Hepatocyte (in vitro differentiated cells): ENCODE data around the gene PRKCZ. TPM values are rescaled to one million over a fixed set of nuclear protein-coding genes. Genes with fewer than 3 reads are reported as not detected.

Experiments
- DNase-seq: peaks from one replicate; pipeline ENCODE4 v3.0.0-alpha.2; 2016; ENCODE audit warnings: low spot score
- H2AFZ ChIP-seq: fragments of 200-600 bp; sonication (generic); 2 replicates; pipeline ENCODE4 v1.6.0; 2016; ENCODE audit warnings: antibody characterized with exemption, mild to moderate bottlenecking
- H3K27ac ChIP-seq: fragments of 200-600 bp; sonication (generic); 2 replicates; pipeline ENCODE4 v1.5.1; 2016; ENCODE audit warnings: mild to moderate bottlenecking
- H3K27me3 ChIP-seq: fragments of 200-600 bp; sonication (generic); 2 replicates; pipeline ENCODE4 v1.6.1; 2016
- H3K36me3 ChIP-seq: fragments of 200-600 bp; sonication (generic); replicated peaks from 2 replicates; pipeline ENCODE4 v1.5.1; 2016; ENCODE audit warnings: low read depth; ENCODE audit not compliant: insufficient read depth
- H3K4me1 ChIP-seq: fragments of 200-600 bp; sonication (generic); 2 replicates; pipeline ENCODE4 v1.5.1; 2016; ENCODE audit warnings: mild to moderate bottlenecking, moderate library complexity; ENCODE audit not compliant: insufficient read depth
- H3K4me2 ChIP-seq: fragments of 200-600 bp; sonication (generic); 2 replicates; pipeline ENCODE4 v1.6.0; 2016
- H3K4me3 ChIP-seq: fragments of 200-600 bp; sonication (generic); 2 replicates; pipeline ENCODE4 v1.5.1; 2016; ENCODE audit warnings: mild to moderate bottlenecking
- H3K79me2 ChIP-seq: fragments of 200-600 bp; sonication (generic); 2 replicates; pipeline ENCODE4 v1.6.0; 2017; ENCODE audit warnings: mild to moderate bottlenecking
- H3K9me2 ChIP-seq: fragments of 200-600 bp; sonication (generic); replicated peaks from 2 replicates; pipeline ENCODE4 v1.6.0; 2017; ENCODE audit warnings: mild to moderate bottlenecking; ENCODE audit not compliant: insufficient read depth
- H3K9me3 ChIP-seq: fragments of 200-600 bp; sonication (generic); 2 replicates; pipeline ENCODE4 v1.5.1; 2016; ENCODE audit warnings: low read depth, mild to moderate bottlenecking
- H4K20me1 ChIP-seq: fragments of 200-600 bp; sonication (generic); 2 replicates; pipeline ENCODE4 v1.6.0; 2016; ENCODE audit warnings: mild to moderate bottlenecking; ENCODE audit not compliant: insufficient read depth, poor library complexity, severe bottlenecking
- CTCF ChIP-seq: fragments of 200-600 bp; sonication (generic); IDR thresholded peaks from 2 replicates; pipeline ENCODE4 v1.5.1; 2016; ENCODE audit warnings: antibody characterized with exemption, mild to moderate bottlenecking; ENCODE audit not compliant: poor library complexity
- EZH2 ChIP-seq: fragments of 200-600 bp; sonication (generic); IDR thresholded peaks from 2 replicates; pipeline ENCODE4 v1.6.1; 2016; ENCODE audit warnings: antibody characterized with exemption, mild to moderate bottlenecking, borderline replicate concordance
- EZH2phosphoT487 ChIP-seq: fragments of 200-600 bp; sonication (generic); IDR thresholded peaks from one replicate; pipeline ENCODE4 v1.6.1; 2018; ENCODE audit warnings: antibody characterized with exemption, mild to moderate bottlenecking, low read depth, moderate library complexity; ENCODE audit not compliant: unreplicated experiment, severe bottlenecking
- WGBS: methylation state at CpG from one replicate; pipeline ENCODE4 v1.1.6; 2016; ENCODE audit warnings: low lambda C conversion rate; ENCODE audit errors: missing lambda C conversion rate; 5-methylcytosine and 5-hydroxymethylcytosine counted together
- polyA plus RNA-seq: library from polyadenylated mRNA; unstranded; fragments of >200 nt; fragmentation: Nextera tagmentation; extraction: Ambion mirVana; gene quantifications from 2 replicates; pipeline ENCODE4 v1.2.1, GENCODE V29; 2016
- total RNA-seq: library from RNA; depleted of rRNA; stranded (reverse); fragments of >200 nt; gene quantifications from 2 replicates; pipeline ENCODE4 v1.2.3, GENCODE V29; 2014

Gene PRKCZ
- total and polyA plus RNA-seq, 2 experiments from 2014 or later: 41.0 to 52.3 TPM

GRCh38 chr1:2110191-2110737, 60.1 kb downstream of the PRKCZ start:
- no peak overlapping the region for H3K4me2 ChIP-seq
- H3K9me3 ChIP-seq: no peaks in the 10 kb centered on the region
- DNase-seq: no peak
- peaks cover 4% of the 10 kb centered on the region for H3K4me1 ChIP-seq
- H3K9me2 ChIP-seq: no peaks in the 10 kb centered on the region
- H3K27me3 ChIP-seq: no peaks in the 10 kb centered on the region
- H3K79me2 ChIP-seq: no peaks in the 10 kb centered on the region
- H2AFZ ChIP-seq: no peak overlapping the region
- TF ChIP-seq EZH2phosphoT487 (no peak), CTCF (no peak), EZH2 (no peak)
- no peaks in the 10 kb centered on the region for H3K36me3 ChIP-seq
- H4K20me1 ChIP-seq: peaks cover 2% of the 10 kb centered on the region
- H3K4me3 ChIP-seq: no peak overlapping the region
- WGBS: 92% methylated on average over 15 of the region's 18 CpGs
- no peak overlapping the region for H3K27ac ChIP-seq

- Histone ChIP-seq H3K79me2 (no peaks in the 10 kb centered on the region), H3K27me3 (no peaks in the 10 kb centered on the region), H3K27ac (no peak overlapping the region), H3K9me2 (no peaks in the 10 kb centered on the region), H3K36me3 (no peaks in the 10 kb centered on the region), H3K4me1 (no peaks in the 10 kb centered on the region), H3K4me3 (no peak overlapping the region), H3K4me2 (no peak overlapping the region), H3K9me3 (no peaks in the 10 kb centered on the region), H2AFZ (no peak overlapping the region), H4K20me1 (peaks cover 2% of the 10 kb centered on the region)
- TF ChIP-seq EZH2: no peak
- no peak for DNase-seq
- WGBS: 95% methylated on average over 16 of the region's 28 CpGs
Measured at GRCh38 chr1:2110738-2111673, 60.8 kb downstream of the PRKCZ start.

GRCh38 chr1:2111674-2112035, 61.4 kb downstream of the PRKCZ start:
- H3K9me3 ChIP-seq: no peaks in the 10 kb centered on the region
- peaks cover 2% of the 10 kb centered on the region for H4K20me1 ChIP-seq
- no peak for TF ChIP-seq CTCF
- TF ChIP-seq EZH2: no peak
- no peak for TF ChIP-seq EZH2phosphoT487
- H3K9me2 ChIP-seq: no peaks in the 10 kb centered on the region
- WGBS: 88% methylated on average over 15 of the region's 15 CpGs
- no peak for DNase-seq
- peaks cover 2% of the 10 kb centered on the region for H3K79me2 ChIP-seq
- no peak overlapping the region for H3K4me2 ChIP-seq
- H3K27ac ChIP-seq: no peak overlapping the region
- no peaks in the 10 kb centered on the region for H3K36me3 ChIP-seq
- no peaks in the 10 kb centered on the region for H3K4me1 ChIP-seq
- no peak overlapping the region for H3K4me3 ChIP-seq
- no peak overlapping the region for H2AFZ ChIP-seq
- H3K27me3 ChIP-seq: no peaks in the 10 kb centered on the region

GRCh38 chr1:2112280-2112701, 62.1 kb downstream of the PRKCZ start:
- H2AFZ ChIP-seq: no peak overlapping the region
- no peaks in the 10 kb centered on the region for H3K9me2 ChIP-seq
- H3K27me3 ChIP-seq: no peaks in the 10 kb centered on the region
- no peaks in the 10 kb centered on the region for H3K36me3 ChIP-seq
- peaks cover 6% of the 10 kb centered on the region for H3K79me2 ChIP-seq
- no peak for DNase-seq
- H3K9me3 ChIP-seq: no peaks in the 10 kb centered on the region
- no peaks in the 10 kb centered on the region for H3K4me1 ChIP-seq
- no peak overlapping the region for H3K4me2 ChIP-seq
- TF ChIP-seq EZH2phosphoT487 (no peak), EZH2 (no peak)
- 79% methylated on average over 17 of the region's 17 CpGs for WGBS
- no peak overlapping the region for H3K4me3 ChIP-seq
- H4K20me1 ChIP-seq: peaks cover 2% of the 10 kb centered on the region
- H3K27ac ChIP-seq: no peak overlapping the region
